SK-N-SH treated with all-trans-retinoic acid at 6 μM for 48 hours (cell line): Measurements from ENCODE around the gene DNAJB8.

ENCODE experiments used
- ARNTL ChIP-seq: fragments of 450-650 bp; formaldehyde crosslinking; IDR thresholded peaks from 2 replicates; pipeline ENCODE4 v1.5.0; 2020; ENCODE audit warnings: low read depth, mild to moderate bottlenecking, moderate library complexity, borderline replicate concordance
- CSDC2 ChIP-seq: fragments of 250-450 bp; sonication (Bioruptor Pico); IDR thresholded peaks from 2 replicates; pipeline ENCODE4 v1.5.0; 2020; ENCODE audit warnings: mild to moderate bottlenecking, moderate library complexity
- CSRNP3 ChIP-seq: fragments of 250-450 bp; sonication (Bioruptor Pico); IDR thresholded peaks from 2 replicates; pipeline ENCODE4 v1.5.1; 2021; ENCODE audit warnings: mild to moderate bottlenecking, moderate library complexity
- ESRRG ChIP-seq: fragments of 250-450 bp; sonication (Bioruptor Pico); IDR thresholded peaks from 2 replicates; pipeline ENCODE4 v1.6.1; 2021; ENCODE audit warnings: mild to moderate bottlenecking
- ISL1 ChIP-seq: fragments of 250-450 bp; sonication (Bioruptor Pico); IDR thresholded peaks from 2 replicates; pipeline ENCODE4 v2.1.2; 2022; ENCODE audit warnings: mild to moderate bottlenecking, moderate library complexity
- OSR1 ChIP-seq: fragments of 250-450 bp; sonication (Bioruptor Pico); IDR thresholded peaks from 2 replicates; pipeline ENCODE4 v1.8.0; 2022; ENCODE audit warnings: moderate library complexity, mild to moderate bottlenecking, inconsistent platforms
- PPARA ChIP-seq: fragments of 250-450 bp; sonication (Bioruptor Pico); IDR thresholded peaks from 2 replicates; pipeline ENCODE4 v1.5.0; 2020; ENCODE audit warnings: mild to moderate bottlenecking, borderline replicate concordance
- RARB ChIP-seq: fragments of 250-450 bp; sonication (Bioruptor Pico); IDR thresholded peaks from 2 replicates; pipeline ENCODE4 v1.8.0; 2021; ENCODE audit warnings: mild to moderate bottlenecking, moderate library complexity
- ZC3H10 ChIP-seq: fragments of 250-450 bp; sonication (Bioruptor Pico); IDR thresholded peaks from 2 replicates; pipeline ENCODE4 v1.5.1; 2021; ENCODE audit warnings: mild to moderate bottlenecking, moderate library complexity
- ZFP3 ChIP-seq: fragments of 250-450 bp; sonication (Bioruptor Pico); IDR thresholded peaks from 2 replicates; pipeline ENCODE4 v1.5.0; 2020; ENCODE audit warnings: mild to moderate bottlenecking, moderate library complexity
- ZFP30 ChIP-seq: fragments of 450-650 bp; formaldehyde crosslinking; IDR thresholded peaks from 2 replicates; pipeline ENCODE4 v1.5.0; 2022; ENCODE audit warnings: mild to moderate bottlenecking, moderate library complexity
- ZNF565 ChIP-seq: fragments of 450-650 bp; formaldehyde crosslinking; conservative IDR thresholded peaks from 2 replicates; pipeline ENCODE4 v1.5.0; 2020; ENCODE audit warnings: low read depth, mild to moderate bottlenecking, moderate library complexity
- TF ChIP-seq, protein P1 (sequence below): fragments of 250-450 bp; sonication (Bioruptor Pico); IDR thresholded peaks from 2 replicates; pipeline ENCODE4 v1.8.0; 2020; ENCODE audit warnings: mild to moderate bottlenecking, moderate library complexity, borderline replicate concordance
- TF ChIP-seq, protein P2 (sequence below): fragments of 250-450 bp; sonication (Bioruptor Pico); IDR thresholded peaks from 2 replicates; pipeline ENCODE4 v1.5.0; 2020; ENCODE audit warnings: mild to moderate bottlenecking, moderate library complexity

DNA sequence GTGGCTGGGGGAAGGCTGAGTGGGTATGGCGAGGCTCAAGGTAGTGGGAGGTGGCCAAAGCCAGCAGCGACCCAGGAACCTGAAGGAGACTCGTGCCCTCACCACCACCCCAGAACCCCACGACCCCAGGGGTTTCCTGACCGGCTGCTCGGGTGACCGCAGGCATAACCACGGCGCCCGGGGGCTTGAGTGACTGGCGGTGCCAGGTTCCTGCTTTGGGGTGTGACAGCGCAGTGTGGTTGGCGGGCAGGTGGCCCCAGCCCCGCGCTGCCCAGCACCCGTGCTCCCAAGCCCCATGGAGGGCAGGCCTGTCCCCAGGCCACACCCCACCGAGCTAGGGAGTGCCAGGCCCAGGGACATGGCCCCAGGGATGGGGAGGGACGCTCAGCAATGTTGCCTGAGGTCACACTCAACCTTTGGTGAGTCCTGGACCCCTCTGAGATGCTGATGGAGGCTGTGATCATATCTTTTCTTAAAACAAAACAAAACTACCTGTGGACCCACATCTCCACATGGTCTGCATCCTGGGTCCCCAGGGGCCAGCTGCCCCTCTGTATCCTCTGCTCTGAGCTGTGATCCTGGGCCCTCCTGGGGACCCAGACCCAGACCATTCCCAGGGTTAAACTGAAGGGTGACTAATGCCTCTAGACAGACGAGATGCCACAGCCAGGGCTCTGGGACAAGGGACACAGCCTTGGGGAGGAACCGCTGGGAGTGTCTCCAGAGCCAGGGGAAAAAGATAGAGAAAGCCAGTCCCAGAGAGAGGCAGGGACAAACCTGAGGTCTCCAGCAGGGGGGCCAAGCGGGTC lies 13.0 kb downstream of the DNAJB8 start:
- TF ChIP-seq ARNTL (CRISPR knock-in tag) (no peak), CSDC2 (CRISPR knock-in tag) (no peak), ISL1 (CRISPR knock-in tag) (no peak), PPARA (CRISPR knock-in tag) (no peak), ZFP30 (CRISPR knock-in tag) (no peak), ZFP3 (CRISPR knock-in tag) (no peak), ZNF565 (CRISPR knock-in tag) (no peak), ZC3H10 (no peak), ESRRG (no peak), OSR1 (CRISPR knock-in tag) (no peak), CSRNP3 (no peak), RARB (CRISPR knock-in tag) (no peak)
- TF ChIP-seq, protein P1, sequence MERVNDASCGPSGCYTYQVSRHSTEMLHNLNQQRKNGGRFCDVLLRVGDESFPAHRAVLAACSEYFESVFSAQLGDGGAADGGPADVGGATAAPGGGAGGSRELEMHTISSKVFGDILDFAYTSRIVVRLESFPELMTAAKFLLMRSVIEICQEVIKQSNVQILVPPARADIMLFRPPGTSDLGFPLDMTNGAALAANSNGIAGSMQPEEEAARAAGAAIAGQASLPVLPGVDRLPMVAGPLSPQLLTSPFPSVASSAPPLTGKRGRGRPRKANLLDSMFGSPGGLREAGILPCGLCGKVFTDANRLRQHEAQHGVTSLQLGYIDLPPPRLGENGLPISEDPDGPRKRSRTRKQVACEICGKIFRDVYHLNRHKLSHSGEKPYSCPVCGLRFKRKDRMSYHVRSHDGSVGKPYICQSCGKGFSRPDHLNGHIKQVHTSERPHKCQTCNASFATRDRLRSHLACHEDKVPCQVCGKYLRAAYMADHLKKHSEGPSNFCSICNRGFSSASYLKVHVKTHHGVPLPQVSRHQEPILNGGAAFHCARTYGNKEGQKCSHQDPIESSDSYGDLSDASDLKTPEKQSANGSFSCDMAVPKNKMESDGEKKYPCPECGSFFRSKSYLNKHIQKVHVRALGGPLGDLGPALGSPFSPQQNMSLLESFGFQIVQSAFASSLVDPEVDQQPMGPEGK (CRISPR knock-in tag), result no peak
- TF ChIP-seq, protein P2, sequence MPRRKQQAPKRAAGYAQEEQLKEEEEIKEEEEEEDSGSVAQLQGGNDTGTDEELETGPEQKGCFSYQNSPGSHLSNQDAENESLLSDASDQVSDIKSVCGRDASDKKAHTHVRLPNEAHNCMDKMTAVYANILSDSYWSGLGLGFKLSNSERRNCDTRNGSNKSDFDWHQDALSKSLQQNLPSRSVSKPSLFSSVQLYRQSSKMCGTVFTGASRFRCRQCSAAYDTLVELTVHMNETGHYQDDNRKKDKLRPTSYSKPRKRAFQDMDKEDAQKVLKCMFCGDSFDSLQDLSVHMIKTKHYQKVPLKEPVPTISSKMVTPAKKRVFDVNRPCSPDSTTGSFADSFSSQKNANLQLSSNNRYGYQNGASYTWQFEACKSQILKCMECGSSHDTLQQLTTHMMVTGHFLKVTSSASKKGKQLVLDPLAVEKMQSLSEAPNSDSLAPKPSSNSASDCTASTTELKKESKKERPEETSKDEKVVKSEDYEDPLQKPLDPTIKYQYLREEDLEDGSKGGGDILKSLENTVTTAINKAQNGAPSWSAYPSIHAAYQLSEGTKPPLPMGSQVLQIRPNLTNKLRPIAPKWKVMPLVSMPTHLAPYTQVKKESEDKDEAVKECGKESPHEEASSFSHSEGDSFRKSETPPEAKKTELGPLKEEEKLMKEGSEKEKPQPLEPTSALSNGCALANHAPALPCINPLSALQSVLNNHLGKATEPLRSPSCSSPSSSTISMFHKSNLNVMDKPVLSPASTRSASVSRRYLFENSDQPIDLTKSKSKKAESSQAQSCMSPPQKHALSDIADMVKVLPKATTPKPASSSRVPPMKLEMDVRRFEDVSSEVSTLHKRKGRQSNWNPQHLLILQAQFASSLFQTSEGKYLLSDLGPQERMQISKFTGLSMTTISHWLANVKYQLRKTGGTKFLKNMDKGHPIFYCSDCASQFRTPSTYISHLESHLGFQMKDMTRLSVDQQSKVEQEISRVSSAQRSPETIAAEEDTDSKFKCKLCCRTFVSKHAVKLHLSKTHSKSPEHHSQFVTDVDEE (CRISPR knock-in tag), result no peak
